AG08396 (cell line): ENCODE measurements around the gene SP9.
"Not testable (repeated sequence)": the region's sequence is repeated elsewhere in the genome, so short reads cannot be mapped to it uniquely, and the experiment has no call there.

Source experiments
- DNase-seq: peaks from one replicate; pipeline ENCODE4 v3.0.0; 2012; ENCODE audit warnings: low spot score, mixed read lengths

The SP9 gene

DNA sequence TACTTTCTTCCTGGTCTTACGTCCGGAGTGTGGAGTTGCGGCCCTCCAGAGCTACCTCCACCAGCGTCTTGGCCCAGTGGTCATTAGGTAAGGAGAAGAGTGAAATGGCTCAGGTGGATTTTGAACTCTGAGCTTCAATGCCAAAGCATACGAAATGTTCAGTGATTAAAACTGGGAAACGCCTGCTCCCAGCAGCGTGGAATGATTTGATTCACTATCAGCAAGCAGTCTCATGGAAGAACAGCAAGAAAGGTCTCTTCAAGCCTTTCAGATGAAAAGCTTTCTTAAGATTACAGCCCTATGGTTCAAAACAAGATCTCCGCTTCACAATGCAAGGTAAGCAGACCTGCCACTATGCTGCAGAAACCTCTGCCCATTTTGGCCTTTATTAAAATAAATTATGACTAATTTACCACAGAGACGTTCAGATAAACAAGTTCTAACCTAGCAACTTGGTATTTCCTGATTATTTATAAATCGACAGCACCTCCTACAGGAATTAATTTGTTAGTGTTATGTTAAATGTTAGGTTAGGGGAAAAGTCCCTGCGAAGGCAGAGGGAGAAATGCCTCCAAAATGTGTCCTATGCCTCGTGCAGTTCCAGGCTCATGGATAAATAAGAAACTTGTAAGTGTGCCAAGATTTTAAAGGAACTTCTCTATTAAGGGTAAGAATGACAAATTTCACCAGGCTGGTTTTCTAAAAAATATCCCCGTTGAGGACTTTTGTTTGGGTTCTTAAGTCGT, 10.1 kb downstream of the SP9 start:
- no peak for DNase-seq

DNA sequence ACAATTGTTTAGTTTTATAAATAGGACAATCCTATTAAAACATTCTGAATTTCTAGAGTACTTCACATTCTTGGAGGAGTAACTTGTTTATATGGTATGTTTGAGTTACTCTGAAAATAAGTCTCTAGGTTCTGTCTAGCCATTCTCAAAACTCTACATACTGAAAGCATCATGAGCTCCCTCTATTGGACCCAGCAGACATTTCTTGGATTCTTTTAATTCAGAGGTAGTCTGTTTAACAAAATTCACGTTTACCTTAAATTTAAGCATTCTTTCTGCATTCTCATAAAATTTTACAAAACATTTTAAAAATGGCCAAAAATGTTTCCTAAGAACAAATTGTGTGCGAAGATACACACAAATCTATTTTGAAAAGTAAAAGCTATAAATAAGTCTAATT, 15.3 kb downstream of the SP9 start:
- no peak for DNase-seq

DNA sequence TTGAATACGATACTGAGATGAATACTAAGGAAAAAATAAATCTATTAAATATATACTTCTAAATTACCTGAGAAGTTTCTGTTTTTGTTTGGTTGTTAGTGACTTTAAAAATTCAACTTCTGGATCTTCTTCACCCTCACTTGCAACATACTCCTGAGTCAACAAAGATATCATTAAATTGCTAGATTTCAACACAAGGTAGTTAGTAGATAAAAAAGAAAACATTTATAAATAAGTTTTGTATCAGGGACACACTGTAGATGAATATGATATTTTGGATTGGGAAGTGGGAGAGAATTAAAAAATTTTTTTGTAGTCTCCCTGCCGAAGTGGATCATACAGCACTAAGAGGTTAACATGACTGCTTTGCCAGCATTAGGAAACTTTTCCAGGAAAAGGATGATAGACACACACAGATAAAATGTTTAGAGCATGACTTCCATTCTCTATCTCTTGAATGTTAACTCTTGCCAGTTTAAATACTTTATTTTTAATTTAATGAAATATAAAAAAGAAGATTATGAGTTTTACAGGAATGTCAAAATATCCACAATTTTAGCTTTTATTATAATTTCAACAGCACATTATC, 15.9 kb downstream of the SP9 start:
- no peak for DNase-seq

DNA sequence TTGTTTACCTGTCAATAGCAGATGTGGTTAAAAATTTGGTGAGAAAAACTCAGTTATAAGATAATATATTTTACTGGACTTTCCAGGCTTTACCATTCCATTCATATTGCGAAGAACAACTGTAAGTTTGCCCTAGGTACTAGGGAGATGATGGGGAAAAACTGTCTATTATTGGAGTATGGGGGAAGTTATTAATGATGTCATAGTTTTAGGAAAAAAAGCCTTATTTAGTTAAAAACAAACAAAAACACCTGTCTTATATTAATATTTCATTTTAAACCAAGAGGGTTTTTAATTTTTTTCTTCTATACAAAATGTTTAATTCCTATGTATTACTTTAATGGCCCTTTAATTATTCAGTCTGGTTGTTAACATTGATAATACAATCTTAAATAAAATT, 18.2 kb downstream of the SP9 start:
- no peak for DNase-seq

DNA sequence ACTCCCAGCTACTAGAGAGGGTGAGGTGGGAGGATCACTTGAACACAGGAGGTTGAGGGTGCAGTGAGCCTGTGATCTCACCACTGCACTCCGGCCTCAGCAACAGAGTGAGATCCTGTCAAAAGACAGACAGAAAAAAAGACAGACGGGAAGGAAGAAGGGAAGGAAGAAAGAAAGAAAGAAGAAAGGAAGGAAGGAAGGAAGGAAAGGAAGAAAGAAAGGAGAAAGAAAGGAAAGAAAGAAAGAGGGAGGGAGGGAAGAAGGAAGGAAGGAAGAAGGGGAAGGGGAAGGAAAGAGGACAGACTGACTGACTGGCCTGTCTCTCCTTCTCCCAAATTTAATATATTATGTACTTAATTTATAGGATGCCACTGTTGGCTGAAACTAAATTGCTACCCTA, 21.6 kb downstream of the SP9 start:
- no peak for DNase-seq

DNA sequence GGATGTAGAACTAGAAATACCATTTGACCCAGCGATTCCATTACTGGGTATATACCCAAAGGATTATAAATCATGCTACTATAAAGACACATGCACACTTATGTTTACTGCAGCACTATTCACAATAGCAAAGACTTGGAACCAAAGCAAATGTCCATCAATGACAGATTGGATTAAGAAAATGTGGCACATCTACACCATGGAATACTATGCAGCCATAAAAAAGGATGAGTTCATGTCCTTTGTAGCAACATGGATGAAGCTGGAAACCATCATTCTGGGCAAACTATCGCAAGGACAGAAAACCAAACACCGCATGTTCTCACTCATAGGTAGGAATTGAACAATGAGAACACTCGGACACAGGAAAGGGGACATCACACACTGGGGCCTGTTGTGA, 24.9 kb downstream of the SP9 start:
- DNase-seq = not testable (repeated sequence)

DNA sequence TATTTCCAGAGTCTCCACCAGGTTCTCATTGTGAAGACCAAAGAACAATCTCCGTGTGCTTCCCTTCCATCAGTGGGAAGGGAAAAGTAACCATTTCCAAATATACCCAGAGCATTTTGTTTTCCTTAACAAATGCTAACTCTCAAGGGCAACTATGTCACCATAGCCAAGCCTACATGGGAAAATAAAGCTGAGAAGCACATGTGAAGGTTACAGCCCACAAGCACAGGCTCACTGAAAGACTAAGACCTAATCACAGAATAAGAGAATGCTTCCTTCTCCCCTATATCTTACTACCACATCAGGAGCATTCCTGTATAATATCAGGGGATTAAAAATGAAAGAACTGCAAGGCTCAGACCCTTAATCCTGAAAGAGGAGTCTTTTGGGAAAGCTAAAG, 28.2 kb downstream of the SP9 start:
- no peak for DNase-seq

DNA sequence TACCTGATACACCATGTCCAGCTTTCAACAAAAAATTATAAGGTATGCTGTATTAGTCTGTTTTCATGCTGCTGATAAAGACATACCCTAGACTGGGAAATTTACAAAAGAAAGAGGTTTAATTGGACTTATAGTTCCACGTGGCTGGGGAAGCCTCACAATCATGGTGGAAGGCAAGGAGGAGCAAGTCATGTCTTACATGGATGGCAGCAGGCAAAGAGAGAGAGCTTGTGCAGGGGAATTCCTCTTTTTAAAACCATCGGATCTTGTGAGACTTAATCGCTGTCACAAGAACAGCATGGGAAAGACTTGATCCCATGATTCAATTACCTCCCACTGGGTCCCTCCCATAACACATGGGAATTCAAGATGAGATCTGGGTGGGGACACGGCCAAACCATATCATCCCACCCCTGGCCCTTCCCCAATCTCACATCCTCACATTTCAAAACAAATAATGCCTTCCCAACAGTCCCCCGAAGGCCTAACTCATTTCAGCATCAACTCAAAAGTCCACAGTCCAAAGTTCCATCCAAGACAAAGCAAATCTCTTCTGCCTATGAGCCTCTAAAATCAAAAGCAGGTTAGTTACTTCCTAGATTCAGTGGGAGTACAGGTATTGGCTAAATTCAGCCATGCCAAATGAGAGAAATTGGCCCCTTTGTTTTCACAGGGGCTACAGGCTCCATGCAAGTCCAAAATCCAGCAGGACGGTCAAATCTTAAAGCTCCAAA, 28.9 kb downstream of the SP9 start:
- not testable (repeated sequence) for DNase-seq

DNA sequence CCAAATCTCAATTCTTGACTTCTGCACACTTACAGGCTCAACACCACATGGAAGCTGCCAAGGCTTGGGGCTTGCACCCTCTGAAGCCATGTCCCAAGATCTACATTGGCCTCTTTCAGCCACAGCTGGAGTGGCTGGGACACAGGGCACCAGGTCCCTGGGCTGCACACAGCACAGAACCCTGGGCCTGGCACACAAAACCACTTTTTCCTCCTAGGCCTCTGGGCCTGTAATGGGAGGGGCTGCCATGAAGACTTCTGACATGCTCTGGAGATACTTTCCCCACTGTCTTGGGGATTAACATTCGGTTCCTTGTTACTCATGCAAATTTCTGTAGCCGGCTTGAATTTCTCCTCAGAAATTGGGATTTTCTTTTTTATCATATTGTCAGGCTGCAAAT, 29.9 kb downstream of the SP9 start:
- no peak for DNase-seq

DNA sequence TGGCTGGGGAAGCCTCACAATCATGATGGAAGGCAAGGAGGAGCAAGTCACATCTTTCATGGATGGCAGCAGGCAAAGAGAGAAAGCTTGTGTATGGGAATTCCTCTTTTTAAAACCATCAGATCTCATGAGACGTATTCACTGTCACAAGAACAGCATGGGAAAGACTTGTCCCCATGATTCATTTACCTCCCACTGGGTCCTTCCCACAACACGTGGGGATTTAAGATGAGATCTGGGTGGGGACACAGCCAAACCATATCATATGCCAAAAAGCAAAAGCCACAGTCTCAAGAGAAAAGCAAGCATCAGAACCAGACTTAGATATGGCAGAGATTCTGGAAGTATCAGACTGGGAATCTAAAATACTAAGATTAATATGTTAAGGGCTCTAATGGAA, 30.8 kb downstream of the SP9 start:
- DNase-seq = no peak

DNA sequence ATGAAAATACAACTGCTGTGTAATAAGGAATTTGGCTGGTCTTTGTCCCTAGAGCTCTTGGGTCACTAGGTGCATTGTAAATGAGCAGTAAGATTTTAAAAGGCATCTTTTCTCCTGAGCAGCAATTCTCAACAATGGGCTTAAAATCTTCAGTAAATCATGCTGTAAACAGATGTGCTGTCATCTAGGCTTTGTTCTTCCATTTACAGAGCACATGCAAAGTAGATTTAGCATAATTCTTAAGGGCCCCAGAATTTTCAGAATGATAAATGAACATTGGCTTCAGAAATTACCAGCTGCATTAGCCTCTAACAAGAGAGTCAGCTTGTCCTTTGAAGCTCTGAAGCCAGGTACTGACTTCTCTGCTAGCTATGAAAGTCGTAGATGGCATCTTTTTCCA, 33.9 kb downstream of the SP9 start:
- no peak for DNase-seq

DNA sequence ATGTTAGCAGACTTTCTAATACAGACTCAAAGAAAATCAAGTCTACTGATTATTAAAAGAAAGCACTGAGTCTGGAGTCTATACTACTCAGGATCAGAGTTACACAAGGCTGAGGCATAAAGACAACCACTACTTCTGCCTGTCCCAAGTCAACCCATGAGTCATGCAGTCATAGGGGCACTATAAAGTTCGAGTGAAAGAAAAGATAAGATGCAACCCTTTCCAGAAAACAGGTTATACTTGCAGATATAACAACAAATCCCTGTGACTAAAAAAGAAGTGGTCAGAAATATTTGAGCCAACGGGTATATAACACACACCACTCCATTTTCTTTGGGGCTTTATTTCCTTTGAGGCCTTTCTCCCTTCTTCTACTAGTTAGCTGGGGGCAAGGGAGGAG, 42.2 kb downstream of the SP9 start:
- DNase-seq = no peak

DNA sequence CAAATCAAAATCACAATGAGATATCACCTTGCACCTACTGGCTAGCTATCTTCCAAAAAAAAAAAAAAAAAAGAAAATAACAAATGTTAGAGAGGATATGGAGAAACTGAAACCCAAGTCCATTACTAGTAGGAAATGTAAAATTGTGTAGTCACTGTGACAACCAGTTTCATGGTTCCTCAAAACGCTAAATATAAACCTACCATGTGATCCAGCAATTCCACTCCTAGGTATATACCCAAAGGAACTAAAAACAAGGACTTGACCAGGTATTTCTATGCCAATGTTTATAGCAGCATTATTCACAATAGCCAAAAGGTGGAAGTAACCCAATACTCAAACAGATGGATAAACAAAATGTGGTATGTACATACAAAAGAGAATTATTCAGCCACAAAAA, 49.0 kb downstream of the SP9 start:
- no peak for DNase-seq

DNA sequence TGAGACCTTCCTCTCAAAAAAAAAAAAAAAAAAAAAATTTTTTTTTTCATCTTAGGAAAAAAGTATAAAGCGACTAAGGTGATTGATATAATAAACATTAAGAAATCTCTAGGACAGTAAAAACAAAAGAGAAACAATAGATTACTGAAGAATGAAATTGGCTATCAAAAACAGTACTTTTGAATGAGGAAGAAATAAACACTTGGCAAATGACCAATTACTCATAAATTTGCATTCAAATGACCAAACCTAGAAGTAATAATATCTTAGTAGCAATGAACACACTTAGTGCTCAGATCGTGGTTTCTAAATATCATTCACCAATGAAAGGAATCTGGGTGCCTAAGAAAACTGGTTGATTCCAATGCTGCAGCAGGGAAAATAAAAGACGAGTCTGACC, 50.4 kb downstream of the SP9 start:
- DNase-seq = no peak
